Erythroblast (primary cell): ENCODE measurements around the gene PRAF2.

ENCODE experiments used
- DNase-seq, 2 experiments: peaks; one replicate each; lab custom pipeline; 2025; lab: John Stamatoyannopoulos, UW
- GATA1 ChIP-seq: IDR thresholded peaks from 2 replicates; pipeline ENCODE4 v1.6.1; 2011; ENCODE audit warnings: low read depth, mild to moderate bottlenecking, control low read depth, low read length, moderate library complexity
- POLR2A ChIP-seq: IDR thresholded peaks from 2 replicates; pipeline ENCODE4 v1.6.1; 2011; ENCODE audit warnings: mild to moderate bottlenecking, low read length

Gene PRAF2

GRCh38 chrX:49067285-49068120 lies 6.3 kb downstream of the PRAF2 start:
- no peak for DNase-seq
- no peak for TF ChIP-seq GATA1
- TF ChIP-seq POLR2A, result no peak

GRCh38 chrX:49066690-49067089 lies 7.1 kb downstream of the PRAF2 start:
- TF ChIP-seq GATA1 (no peak), POLR2A (no peak)
- no peak for DNase-seq

- no peak for DNase-seq
- TF ChIP-seq POLR2A, result no peak
Measured at GRCh38 chrX:49066278-49066677, 7.5 kb downstream of the PRAF2 start.

DNA sequence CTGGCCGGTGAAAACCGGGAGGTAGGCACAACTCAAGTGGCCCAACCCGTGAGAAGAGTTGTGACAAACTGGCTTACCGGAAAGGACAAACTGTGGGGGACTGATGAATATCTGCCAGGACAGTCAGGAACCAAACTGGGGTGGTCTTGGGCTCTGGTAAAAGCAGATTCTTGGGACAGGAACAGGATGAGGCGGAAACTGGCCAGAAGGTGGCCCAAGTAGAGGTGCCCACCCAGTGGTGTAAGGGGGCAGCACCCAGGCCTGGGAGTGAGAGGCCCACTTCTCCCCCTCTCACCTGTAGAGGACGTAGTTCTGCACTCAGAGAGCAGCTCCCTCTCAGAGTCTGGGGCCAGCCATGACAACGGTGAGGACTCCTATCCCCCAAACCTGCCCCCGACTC lies 9.1 kb downstream of the PRAF2 start:
- TF ChIP-seq POLR2A (no peak), GATA1 (no peak)
- no peak for DNase-seq

GRCh38 chrX:49064303-49064702 lies 9.5 kb downstream of the PRAF2 start:
- DNase-seq, result no peak
- no peak for TF ChIP-seq GATA1
- no peak for TF ChIP-seq POLR2A

GRCh38 chrX:49063715-49064114 lies 10.1 kb downstream of the PRAF2 start:
- DNase-seq, result no peak
- TF ChIP-seq POLR2A (no peak), GATA1 (no peak)

- no peak for DNase-seq
- TF ChIP-seq GATA1, result no peak
- TF ChIP-seq POLR2A, result no peak
Measured at GRCh38 chrX:49061916-49062315, 11.9 kb downstream of the PRAF2 start.

GRCh38 chrX:49061490-49061889 lies 12.3 kb downstream of the PRAF2 start:
- DNase-seq, result no peak
- TF ChIP-seq GATA1 (no peak), POLR2A (no peak)

GRCh38 chrX:49060914-49061313 lies 12.9 kb downstream of the PRAF2 start:
- no peak for DNase-seq
- TF ChIP-seq GATA1 (no peak), POLR2A (no peak)

- no peak for DNase-seq
- TF ChIP-seq GATA1 (no peak), POLR2A (no peak)
Measured at GRCh38 chrX:49059681-49060085, 14.1 kb downstream of the PRAF2 start.

- DNase-seq, result no peak
- no peak for TF ChIP-seq POLR2A
- TF ChIP-seq GATA1, result no peak
Measured at GRCh38 chrX:49059201-49059600, 14.6 kb downstream of the PRAF2 start.

DNA sequence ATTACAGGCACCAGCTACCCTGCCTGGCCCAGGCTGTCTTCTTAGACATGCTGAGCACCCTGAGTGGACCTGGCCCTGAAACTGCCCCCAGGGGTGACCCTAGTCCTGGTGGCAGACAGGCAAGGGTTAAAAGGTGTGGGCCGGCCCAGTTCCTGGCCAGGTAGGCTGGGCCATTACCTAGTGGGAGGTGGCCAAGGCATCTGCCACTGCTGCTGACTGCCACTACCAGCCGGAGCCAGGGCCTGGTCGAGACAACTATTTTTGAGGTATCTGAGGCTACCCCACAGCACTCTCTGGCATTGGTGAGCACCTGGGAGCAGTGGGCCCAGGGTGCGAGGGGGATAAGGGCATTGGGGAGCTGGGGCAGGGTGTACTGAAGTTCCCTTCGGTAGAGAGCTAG lies 15.0 kb downstream of the PRAF2 start, which contains the start of gene CCDC120:
Gene CCDC120 (plus strand): TSS at position 206 of the 400 bp plus-strand sequence. CDS start 3,043 bp downstream, outside the sequence.
- TF ChIP-seq GATA1 (no peak), POLR2A (no peak)
- DNase-seq, result no peak

DNA sequence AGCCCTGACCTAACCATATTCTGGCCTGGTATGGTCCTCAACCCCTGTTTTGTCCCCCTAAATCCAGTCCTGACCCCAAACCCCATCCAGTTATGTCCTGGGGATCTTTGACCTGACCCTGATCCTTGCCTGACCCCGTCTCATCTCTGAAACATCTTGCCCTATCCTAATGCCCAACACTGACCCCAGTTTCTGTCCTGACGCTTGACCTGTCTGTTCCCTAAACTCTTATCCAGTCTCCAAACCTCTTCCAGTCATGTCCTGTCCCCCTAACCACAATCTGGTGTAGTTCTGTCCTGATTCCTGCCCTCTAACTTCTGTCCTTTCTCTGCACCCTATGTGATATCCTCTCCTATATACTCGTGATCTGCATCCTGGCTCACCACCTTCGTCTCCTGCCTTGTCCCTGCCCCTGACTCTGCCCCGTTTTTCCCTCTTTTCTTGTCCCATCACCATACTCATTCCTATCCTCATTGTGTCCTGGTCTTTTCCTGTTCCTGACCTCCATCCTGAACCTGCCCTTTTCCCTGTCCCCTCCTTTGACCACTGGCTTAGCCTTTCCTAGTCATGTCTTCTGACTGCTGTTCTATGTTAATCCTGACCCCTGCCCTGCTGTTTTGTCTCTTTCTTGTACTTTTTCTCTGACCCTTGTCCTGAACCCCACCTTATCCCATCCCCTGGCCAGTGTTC lies 19.6 kb downstream of the PRAF2 start:
- no peak for DNase-seq
- no peak for TF ChIP-seq GATA1
- TF ChIP-seq POLR2A, result no peak

DNA sequence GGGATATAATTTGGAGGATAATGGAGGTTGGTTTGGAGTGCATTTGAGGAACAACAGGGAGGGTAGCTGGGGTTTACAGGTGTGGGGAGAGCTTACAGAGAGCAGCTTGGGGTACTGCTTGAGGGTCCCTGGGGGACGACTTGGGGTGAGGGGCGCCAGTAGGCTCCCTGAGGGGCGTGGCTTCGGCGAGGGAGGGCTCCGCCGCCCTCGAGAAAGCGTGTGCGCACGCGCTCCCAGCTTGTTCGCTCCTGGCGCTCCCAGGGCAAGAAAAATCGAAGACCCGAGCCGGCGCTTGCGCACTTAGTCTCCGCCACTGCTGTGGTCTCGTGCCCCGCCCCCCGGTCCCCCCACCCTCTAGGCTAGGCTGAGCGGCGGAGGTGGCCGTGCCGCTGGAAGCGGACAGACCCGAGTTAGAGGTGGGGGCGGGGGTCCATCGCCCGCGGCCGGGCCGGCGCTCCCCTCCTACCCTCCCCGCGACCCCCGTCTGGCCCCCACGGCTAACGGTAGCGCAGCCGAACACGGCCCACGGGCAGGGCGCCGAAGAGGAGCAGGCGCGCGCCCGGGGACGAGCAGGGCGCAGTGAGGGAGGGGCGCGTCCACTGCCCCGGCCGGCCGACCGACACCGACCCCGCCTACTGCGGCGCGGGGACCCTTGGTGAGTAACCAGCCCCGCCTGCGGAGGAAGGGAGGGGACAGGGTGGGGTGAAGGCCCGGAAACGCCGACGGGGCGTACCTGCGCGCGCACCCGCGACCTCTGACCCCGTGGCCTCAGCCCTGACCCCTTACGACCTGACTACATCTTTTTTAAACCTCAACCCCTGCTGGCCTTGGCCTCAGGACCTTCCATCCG lies 20.4 kb downstream of the PRAF2 start:
- TF ChIP-seq GATA1 (no peak), POLR2A (no peak)
- DNase-seq, result peak; percentile 51 to 59
